ENCODE measurements around the gene C1orf167. TPM values are rescaled to one million over a fixed set of nuclear protein-coding genes. Genes with fewer than 3 reads are reported as not detected.

The C1orf167 gene
- total RNA-seq, 2 donors from 2014 or later: not detected

GRCh38 chr1:11751087-11751486 lies 10.9 kb upstream of the C1orf167 start:
- ATAC-seq: no peak
- intact Hi-C loops (cut with DNase I, micrococcal nuclease): no loop called here

DNA sequence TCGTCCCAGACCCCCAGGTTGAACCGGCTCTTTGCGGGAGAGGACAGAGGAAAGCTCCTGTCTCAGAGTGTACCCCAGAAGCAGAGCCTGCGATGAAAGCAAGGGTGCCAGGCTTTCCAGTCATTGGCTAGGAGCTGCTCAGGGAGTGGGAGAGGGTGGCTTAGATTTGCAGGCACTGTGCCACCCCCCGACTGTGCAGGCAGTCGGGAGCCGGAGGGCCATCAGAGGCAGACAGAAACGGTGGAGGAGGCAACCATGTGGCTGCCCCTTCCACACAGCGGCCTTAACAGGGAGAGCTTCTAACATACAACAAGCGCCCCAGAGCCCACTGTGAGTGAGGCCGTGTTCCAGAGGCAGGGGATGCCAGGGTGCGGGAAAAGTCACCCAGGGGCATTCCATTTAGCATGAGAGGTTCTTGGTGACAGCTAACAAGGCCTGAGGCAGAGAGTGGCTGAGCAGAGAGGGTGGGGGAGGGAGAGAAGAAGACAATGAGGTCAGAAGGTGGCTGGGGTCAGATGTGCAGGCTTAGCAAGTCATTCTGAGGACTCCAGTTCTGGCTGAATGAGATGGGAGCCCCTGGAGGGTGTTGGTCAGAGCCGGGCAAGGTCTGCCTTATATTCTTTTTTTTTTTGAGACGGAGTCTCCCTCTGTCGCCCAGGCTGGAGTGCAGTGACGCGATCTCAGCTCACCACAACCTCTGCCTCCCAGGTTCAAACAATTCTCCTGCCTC lies 9.5 kb upstream of the C1orf167 start:
- ATAC-seq: no peak
- DNase-seq: no peak
- intact Hi-C loops (cut with DNase I, micrococcal nuclease): no loop called here

More at GRCh38 chr1:11751087-11751486, 10.9 kb upstream of the C1orf167 start:
- DNase-seq: no peak

- DNase-seq: no peak
- ATAC-seq: no peak
- intact Hi-C loops (cut with DNase I, micrococcal nuclease): no loop called here
These were observed 8.3 kb upstream of the C1orf167 start for GRCh38 chr1:11753555-11754208.

- ATAC-seq: no peak
- intact Hi-C loops (cut with DNase I, micrococcal nuclease): no loop called here
- DNase-seq: no peak
These were observed 4.9 kb upstream of the C1orf167 start for GRCh38 chr1:11757047-11757446.

DNA sequence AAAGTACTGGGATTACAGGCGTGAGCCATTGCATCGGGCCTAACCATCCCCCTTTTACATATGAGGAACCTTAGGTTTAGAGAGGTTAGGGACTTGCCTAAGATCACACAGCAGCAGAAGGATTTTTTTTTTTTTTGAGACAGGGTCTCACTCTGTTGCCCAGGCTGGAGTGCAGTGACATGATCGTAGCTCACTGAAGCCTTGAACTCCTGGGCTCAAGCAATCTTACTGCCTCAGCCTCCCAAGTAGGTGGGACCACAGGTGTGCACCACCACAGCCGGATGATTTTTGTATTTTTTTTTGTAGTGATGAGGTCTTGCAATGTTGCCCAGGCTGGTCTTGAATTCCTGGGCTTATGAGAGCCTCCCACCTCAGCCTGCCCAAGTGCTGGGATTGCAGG lies 2.2 kb upstream of the C1orf167 start:
- intact Hi-C loops (cut with DNase I, micrococcal nuclease): no loop called here
- no peak for ATAC-seq
- no peak for DNase-seq

DNA sequence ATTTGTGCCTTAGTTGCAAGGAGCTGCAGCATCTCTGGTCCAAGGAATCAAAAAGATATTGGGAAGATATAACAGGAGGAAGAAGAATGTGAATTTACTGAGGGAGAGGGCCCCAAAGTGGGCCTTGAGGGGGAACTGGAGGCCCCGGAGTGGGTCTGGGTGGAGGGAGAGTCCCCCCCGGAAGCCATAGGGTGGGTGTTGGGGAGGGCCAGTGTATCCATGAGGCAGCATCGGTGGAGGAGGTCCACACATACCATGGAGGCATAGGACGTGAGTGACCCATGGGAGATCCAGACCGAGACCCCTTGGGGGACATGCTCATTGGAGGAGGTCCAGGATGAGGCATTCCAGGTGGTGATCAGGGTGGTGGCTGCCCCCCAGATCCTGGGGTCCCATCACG lies 708 bp upstream of the C1orf167 start:
- no peak for ATAC-seq
- no peak for DNase-seq

GRCh38 chr1:11764115-11764514 lies 2.1 kb downstream of the C1orf167 start:
- DNase-seq (no peak), ATAC-seq (no peak)
- intact Hi-C loops (cut with DNase I, micrococcal nuclease): no loop called here

More for the DNA sequence above, 708 bp upstream of the C1orf167 start:
- intact Hi-C loops (cut with DNase I, micrococcal nuclease): no loop called here

GRCh38 chr1:11764519-11764918 lies 2.5 kb downstream of the C1orf167 start:
- intact Hi-C loops (cut with DNase I, micrococcal nuclease): no loop called here
- no peak for ATAC-seq

GRCh38 chr1:11765661-11766428 lies 3.9 kb downstream of the C1orf167 start:
- intact Hi-C loops (cut with DNase I, micrococcal nuclease): no loop called here
- ATAC-seq (no peak), DNase-seq (no peak)

More at GRCh38 chr1:11764519-11764918, 2.5 kb downstream of the C1orf167 start:
- no peak for DNase-seq

DNA sequence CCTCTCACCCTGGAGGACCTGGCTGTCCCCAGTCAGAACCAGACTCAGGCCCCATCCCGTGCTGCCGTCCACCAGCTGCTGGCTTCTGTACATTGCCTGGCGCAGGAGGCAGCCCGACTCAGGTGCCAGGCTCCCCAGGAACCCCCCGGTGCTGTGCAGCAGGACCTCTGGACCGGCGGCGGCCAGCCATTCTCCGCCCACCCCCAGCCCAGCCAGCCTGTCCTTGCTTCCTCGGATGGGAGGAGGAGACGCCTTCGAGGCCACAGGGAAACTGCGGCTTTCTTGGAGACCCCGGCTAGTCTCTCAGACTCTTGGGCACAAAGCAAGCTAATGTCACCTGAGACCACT lies 4.4 kb downstream of the C1orf167 start:
- intact Hi-C loops (cut with DNase I, micrococcal nuclease): no loop called here
- no peak for DNase-seq
- no peak for ATAC-seq

GRCh38 chr1:11767922-11768704 lies 6.1 kb downstream of the C1orf167 start:
- no peak for ATAC-seq
- DNase-seq: no peak
- intact Hi-C loops (cut with DNase I, micrococcal nuclease): no loop called here

DNA sequence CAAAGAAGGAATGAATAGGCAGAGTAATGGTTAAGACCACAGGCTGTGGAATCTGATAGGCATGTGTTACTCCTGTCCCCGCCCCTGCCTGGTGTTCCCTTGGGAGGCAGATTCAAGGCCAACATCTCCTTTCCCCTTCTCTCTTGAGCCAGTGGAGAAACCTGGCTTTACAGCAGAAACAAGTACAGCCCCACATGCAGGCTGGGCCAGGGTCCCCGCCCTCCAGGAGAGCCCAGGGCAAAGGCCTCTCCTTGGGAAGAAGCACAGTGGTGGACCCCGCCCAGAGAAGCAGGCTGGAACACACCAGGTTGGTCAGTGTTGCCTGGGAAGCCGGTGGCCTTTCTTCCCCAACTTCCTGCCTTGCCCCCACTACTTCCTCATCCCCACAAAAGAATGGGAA lies 6.8 kb downstream of the C1orf167 start:
- peak; percentile 40 for ATAC-seq

GRCh38 chr1:11769274-11769673 lies 7.3 kb downstream of the C1orf167 start:
- no peak for ATAC-seq
- intact Hi-C loops (cut with DNase I, micrococcal nuclease): no loop called here
- no peak for DNase-seq

More for the DNA sequence above, 6.8 kb downstream of the C1orf167 start:
- no peak for DNase-seq
- intact Hi-C loops (cut with DNase I, micrococcal nuclease): no loop called here

DNA sequence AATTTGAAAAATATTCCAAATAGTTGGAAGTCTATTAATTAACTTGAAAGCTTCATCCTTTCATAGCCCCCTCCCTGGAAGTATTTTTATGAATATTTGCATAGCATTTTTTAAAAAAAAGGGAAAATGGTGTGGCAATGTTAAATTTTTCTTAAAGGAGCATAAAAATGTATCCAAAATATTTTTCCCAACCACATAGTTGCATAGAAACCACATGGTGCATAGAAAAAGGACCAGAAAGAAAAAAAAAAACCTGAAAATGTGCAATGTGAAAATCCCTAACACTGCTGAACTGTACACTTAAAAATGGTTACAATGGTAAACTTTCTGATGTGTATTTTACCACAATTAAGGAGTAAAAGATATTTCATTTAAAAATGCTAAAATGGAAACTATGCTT lies 8.0 kb downstream of the C1orf167 start:
- ATAC-seq: no peak
- intact Hi-C loops (cut with DNase I, micrococcal nuclease): no loop called here
- no peak for DNase-seq

DNA sequence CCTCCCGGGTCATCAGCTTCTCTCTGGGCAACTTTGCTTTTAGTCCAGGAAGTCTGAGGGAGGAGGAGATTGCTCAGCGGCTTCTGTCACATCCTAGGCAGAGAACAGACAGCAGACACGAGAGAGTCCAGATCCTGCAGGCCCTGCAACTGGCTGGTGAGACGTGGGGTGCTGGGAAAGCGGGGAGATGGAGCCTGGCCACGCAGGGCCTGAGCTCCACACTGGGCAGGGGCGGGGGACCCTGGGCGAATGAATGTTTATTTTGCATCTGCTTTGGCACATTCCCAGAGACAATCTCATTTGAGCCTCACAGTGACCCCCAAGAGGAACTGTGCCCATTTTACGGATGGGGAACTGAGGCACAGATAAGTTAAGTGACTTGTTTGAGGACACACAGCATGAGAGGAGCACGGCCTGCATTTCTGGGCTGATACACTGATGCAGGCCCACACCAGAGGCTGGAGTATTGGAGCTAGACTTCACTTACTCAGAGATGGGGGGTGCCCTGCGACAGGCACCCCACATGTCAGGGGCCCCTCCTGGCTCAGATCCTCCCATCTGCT lies 9.6 kb downstream of the C1orf167 start:
- intact Hi-C loops (cut with DNase I, micrococcal nuclease): no loop called here
- ATAC-seq (no peak), DNase-seq (no peak)

DNA sequence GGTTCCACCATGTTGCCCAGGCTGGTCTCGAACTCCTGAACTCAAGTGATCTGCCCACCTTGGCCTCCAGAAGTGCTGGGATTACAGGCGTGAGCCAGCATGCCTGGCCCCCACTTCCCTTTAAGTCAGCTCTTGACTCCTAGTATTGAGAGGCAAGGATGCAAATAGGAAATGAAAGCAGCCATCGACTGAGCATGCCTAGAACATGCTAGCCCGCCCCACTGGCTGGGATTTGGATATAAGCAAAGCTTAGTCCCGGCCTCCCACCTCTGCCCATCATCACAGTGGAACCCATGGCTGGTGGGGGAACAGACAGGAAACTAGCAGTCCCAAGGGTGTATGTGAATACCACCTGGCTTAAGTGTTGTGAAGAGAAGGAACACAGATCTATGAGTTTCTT lies 10.5 kb downstream of the C1orf167 start:
- DNase-seq (no peak), ATAC-seq (no peak)
- intact Hi-C loops (cut with DNase I, micrococcal nuclease): no loop called here

DNA sequence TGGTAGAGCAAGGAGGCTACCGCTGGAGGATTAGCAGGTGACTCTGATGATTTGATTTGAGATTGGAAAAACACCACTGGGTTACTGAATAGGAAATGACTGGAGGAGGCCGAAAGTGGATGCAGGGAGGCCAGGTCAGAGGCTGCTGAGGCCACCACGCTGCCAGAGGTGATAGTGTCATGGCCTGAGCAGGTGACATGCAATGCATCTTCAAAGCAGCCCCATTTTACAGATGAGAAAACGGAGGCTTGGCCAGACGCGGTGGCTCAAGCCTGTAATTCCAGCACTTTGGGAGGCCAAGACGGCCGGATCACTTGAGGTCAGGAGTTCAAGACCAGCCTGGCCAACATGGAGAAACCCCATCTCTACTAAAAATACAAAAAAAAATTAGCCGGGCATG lies 12.8 kb downstream of the C1orf167 start:
- ATAC-seq (no peak), DNase-seq (no peak)
- intact Hi-C loops (cut with DNase I, micrococcal nuclease): no loop called here

DNA sequence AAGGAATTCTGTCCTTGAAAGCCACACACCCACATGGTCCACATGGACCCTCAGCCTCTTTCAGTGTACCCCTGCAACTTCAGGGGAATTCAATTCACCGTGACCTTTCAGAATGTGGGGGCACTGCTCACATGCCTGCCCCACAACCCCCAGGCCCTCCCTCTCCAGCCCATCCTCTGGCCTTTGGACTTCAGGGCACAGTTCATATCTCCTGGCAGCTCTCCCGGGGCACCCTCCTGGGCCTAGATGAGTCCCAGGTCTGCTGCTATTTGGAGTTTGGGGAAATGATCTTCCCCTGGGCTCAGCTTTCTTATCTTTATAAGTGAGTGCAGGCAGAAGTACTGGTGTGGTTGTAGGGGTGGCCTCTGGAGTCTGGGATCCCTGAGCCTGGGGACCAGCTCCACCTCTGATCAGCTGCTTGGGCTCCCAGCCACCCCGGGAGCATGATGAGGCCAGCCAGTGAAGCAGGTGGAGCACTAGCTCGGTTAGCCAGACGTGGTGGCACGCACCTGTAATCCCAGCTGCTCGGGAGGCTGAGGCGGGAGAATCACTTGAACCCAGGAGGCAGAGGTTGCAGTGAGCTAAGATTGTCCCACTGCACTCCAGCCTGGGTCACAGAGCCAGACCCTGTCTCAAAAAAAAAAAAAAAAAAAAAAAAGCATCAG lies 15.8 kb downstream of the C1orf167 start:
- ATAC-seq: peak; percentile 71
- intact Hi-C loops (cut with DNase I, micrococcal nuclease): no loop called here
- DNase-seq: no peak

Measured in left colon (tissue), 2 donors.